Rectal smooth muscle tissue (tissue), 1 donor: ENCODE data around the gene PRCC.
A peak's percentile ranks its signal among the peaks of the same experiment; 100 is the strongest.

ENCODE experiments used
- H3K27ac ChIP-seq: one replicate; pipeline ENCODE4 v1.7.0; 2013; ENCODE audit warnings: low read depth, low read length, inconsistent platforms
- H3K27me3 ChIP-seq: one replicate; pipeline ENCODE4 v1.7.0; 2013; ENCODE audit warnings: low read length; ENCODE audit not compliant: control insufficient read depth, insufficient read depth
- H3K36me3 ChIP-seq: one replicate; pipeline ENCODE4 v1.7.0; 2013; ENCODE audit warnings: low read length; ENCODE audit not compliant: control insufficient read depth, insufficient read depth
- H3K4me1 ChIP-seq: one replicate; pipeline ENCODE4 v1.7.0; 2013; ENCODE audit warnings: low read length; ENCODE audit not compliant: control insufficient read depth, insufficient read depth
- H3K4me3 ChIP-seq: one replicate; pipeline ENCODE4 v1.7.0; 2013; ENCODE audit warnings: low read length
- H3K9ac ChIP-seq: one replicate; pipeline ENCODE4 v1.7.0; 2013; ENCODE audit warnings: low read length

PRCC gene

GRCh38 chr1:156747742-156748669 is 19.3 kb upstream of the PRCC start:
- peak overlapping the region; percentile 69 for H3K4me3 ChIP-seq
- peaks cover 49% of the 10 kb centered on the region for H3K4me1 ChIP-seq
- peaks cover 9% of the 10 kb centered on the region for H3K36me3 ChIP-seq
- no peaks in the 10 kb centered on the region for H3K27me3 ChIP-seq
- H3K27ac ChIP-seq, result peak overlapping the region; percentile 97
- peak overlapping the region; percentile 73 for H3K9ac ChIP-seq

GRCh38 chr1:156748670-156749418 is 18.5 kb upstream of the PRCC start:
- H3K27me3 ChIP-seq, result no peaks in the 10 kb centered on the region
- H3K4me3 ChIP-seq, result peak overlapping the region; percentile 69
- peaks cover 51% of the 10 kb centered on the region for H3K4me1 ChIP-seq
- peak overlapping the region; percentile 97 for H3K27ac ChIP-seq
- H3K36me3 ChIP-seq, result peaks cover 7% of the 10 kb centered on the region
- peak overlapping the region; percentile 73 for H3K9ac ChIP-seq

- peak overlapping the region; percentile 97 for H3K27ac ChIP-seq
- H3K4me3 ChIP-seq, result peak overlapping the region; percentile 69
- peak overlapping the region; percentile 50 for H3K9ac ChIP-seq
- H3K27me3 ChIP-seq, result no peaks in the 10 kb centered on the region
- H3K36me3 ChIP-seq, result peaks cover 4% of the 10 kb centered on the region
- H3K4me1 ChIP-seq, result peaks cover 51% of the 10 kb centered on the region
Measured at GRCh38 chr1:156749419-156750118, 17.8 kb upstream of the PRCC start.

- no peaks in the 10 kb centered on the region for H3K27me3 ChIP-seq
- peak overlapping the region; percentile 97 for H3K27ac ChIP-seq
- peak overlapping the region; percentile 69 for H3K4me3 ChIP-seq
- no peaks in the 10 kb centered on the region for H3K36me3 ChIP-seq
- peak overlapping the region; percentile 50 for H3K9ac ChIP-seq
- H3K4me1 ChIP-seq, result peaks cover 51% of the 10 kb centered on the region
Measured at GRCh38 chr1:156750191-156750672, 17.1 kb upstream of the PRCC start.

GRCh38 chr1:156750711-156751450 is 16.5 kb upstream of the PRCC start:
- peak overlapping the region; percentile 50 for H3K9ac ChIP-seq
- H3K4me3 ChIP-seq, result peak overlapping the region; percentile 69
- peak overlapping the region; percentile 97 for H3K27ac ChIP-seq
- H3K36me3 ChIP-seq, result no peaks in the 10 kb centered on the region
- H3K27me3 ChIP-seq, result no peaks in the 10 kb centered on the region
- H3K4me1 ChIP-seq, result peaks cover 44% of the 10 kb centered on the region

- Histone ChIP-seq H3K36me3 (no peaks in the 10 kb centered on the region), H3K4me1 (peaks cover 39% of the 10 kb centered on the region), H3K27ac (peak within 1 kb of the TSS; percentile 97), H3K4me3 (peak within 1 kb of the TSS; percentile 85), H3K27me3 (no peaks in the 10 kb centered on the region), H3K9ac (peak within 1 kb of the TSS; percentile 81)
Measured at GRCh38 chr1:156751451-156751756, 15.9 kb upstream of the PRCC start, which contains the start of gene HDGF. Gene HDGF, minus strand, starts transcription at chr1:156751675. Its CDS starts 246 bp downstream, at chr1:156751429.

- Histone ChIP-seq H3K36me3 (no peaks in the 10 kb centered on the region), H3K27ac (peak overlapping the region; percentile 97), H3K4me1 (peaks cover 39% of the 10 kb centered on the region), H3K4me3 (peak overlapping the region; percentile 85), H3K27me3 (no peaks in the 10 kb centered on the region), H3K9ac (peak overlapping the region; percentile 81)
Measured at GRCh38 chr1:156751757-156752481, 15.4 kb upstream of the PRCC start.

GRCh38 chr1:156752843-156753482 is 14.4 kb upstream of the PRCC start:
- H3K4me3 ChIP-seq, result peak overlapping the region; percentile 85
- H3K36me3 ChIP-seq, result no peaks in the 10 kb centered on the region
- no peak overlapping the region for H3K27ac ChIP-seq
- H3K9ac ChIP-seq, result no peak overlapping the region
- H3K27me3 ChIP-seq, result no peaks in the 10 kb centered on the region
- H3K4me1 ChIP-seq, result peaks cover 33% of the 10 kb centered on the region

GRCh38 chr1:156754219-156754618 is 13.1 kb upstream of the PRCC start:
- Histone ChIP-seq H3K27me3 (no peaks in the 10 kb centered on the region), H3K4me1 (peaks cover 20% of the 10 kb centered on the region), H3K36me3 (no peaks in the 10 kb centered on the region), H3K4me3 (no peak overlapping the region), H3K27ac (no peak overlapping the region), H3K9ac (no peak overlapping the region)

- Histone ChIP-seq H3K27me3 (no peaks in the 10 kb centered on the region), H3K27ac (no peak overlapping the region), H3K9ac (no peak overlapping the region), H3K4me1 (peaks cover 9% of the 10 kb centered on the region), H3K36me3 (no peaks in the 10 kb centered on the region), H3K4me3 (no peak overlapping the region)
Measured at GRCh38 chr1:156755527-156755950, 11.8 kb upstream of the PRCC start.

GRCh38 chr1:156756355-156756754 is 11.0 kb upstream of the PRCC start:
- Histone ChIP-seq H3K27me3 (no peaks in the 10 kb centered on the region), H3K4me1 (peaks cover 9% of the 10 kb centered on the region), H3K9ac (no peak overlapping the region), H3K36me3 (no peaks in the 10 kb centered on the region), H3K4me3 (no peak overlapping the region), H3K27ac (no peak overlapping the region)
